GM06990 (cell line): ENCODE results near the gene PIPOX.

Experiments
- DNase-seq: peaks from one replicate; pipeline ENCODE4 v3.0.0-alpha.2; 2011; ENCODE audit not compliant: insufficient read length; ENCODE audit errors: extremely low read depth
- H3K27me3 ChIP-seq: replicated peaks from 2 replicates; pipeline ENCODE4 v1.6.0; 2011; ENCODE audit warnings: low read length; ENCODE audit not compliant: control insufficient read depth, insufficient read depth
- H3K36me3 ChIP-seq: 2 replicates; pipeline ENCODE4 v1.5.1; 2011; ENCODE audit warnings: low read length; ENCODE audit not compliant: control insufficient read depth, insufficient read depth
- H3K4me3 ChIP-seq: replicated peaks from 2 replicates; pipeline ENCODE4 v1.5.1; 2011; ENCODE audit warnings: low read depth, mild to moderate bottlenecking, control low read depth, low read length
- CTCF ChIP-seq: IDR thresholded peaks from 2 replicates; pipeline ENCODE4 v1.5.1; 2011; ENCODE audit warnings: low read length, control low read depth, mild to moderate bottlenecking, inconsistent platforms; ENCODE audit not compliant: insufficient read depth, poor library complexity, severe bottlenecking

The PIPOX gene

GRCh38 chr17:29038085-29038795 is 4.7 kb upstream of the PIPOX start:
- no peak for DNase-seq
- Histone ChIP-seq H3K27me3 (no peaks in the 10 kb centered on the region; the same call in 1 of the 2 replicates), H3K4me3 (no peak overlapping the region), H3K36me3 (no peaks in the 10 kb centered on the region)
- no peak for TF ChIP-seq CTCF

- Histone ChIP-seq H3K27me3 (no peaks in the 10 kb centered on the region; the same call in 1 of the 2 replicates), H3K4me3 (no peak overlapping the region), H3K36me3 (no peaks in the 10 kb centered on the region)
- no peak for DNase-seq
- no peak for TF ChIP-seq CTCF
Observed at GRCh38 chr17:29039764-29040598, 3.0 kb upstream of the PIPOX start.

GRCh38 chr17:29041091-29041490 is 1.9 kb upstream of the PIPOX start:
- no peak for DNase-seq
- no peaks in the 10 kb centered on the region for H3K36me3 ChIP-seq
- no peaks in the 10 kb centered on the region; the same call in none of the 2 replicates for H3K27me3 ChIP-seq
- H3K4me3 ChIP-seq = no peak overlapping the region
- no peak for TF ChIP-seq CTCF

GRCh38 chr17:29041571-29041970 is 1.4 kb upstream of the PIPOX start:
- H3K36me3 ChIP-seq = no peaks in the 10 kb centered on the region
- no peak for TF ChIP-seq CTCF
- DNase-seq = no peak
- H3K4me3 ChIP-seq = no peak overlapping the region
- H3K27me3 ChIP-seq = no peaks in the 10 kb centered on the region; the same call in 1 of the 2 replicates

- no peak for DNase-seq
- H3K27me3 ChIP-seq = no peaks in the 10 kb centered on the region; the same call in 1 of the 2 replicates
- no peak for TF ChIP-seq CTCF
- no peak overlapping the region for H3K4me3 ChIP-seq
- H3K36me3 ChIP-seq = no peaks in the 10 kb centered on the region
Observed at GRCh38 chr17:29042026-29042678, 789 bp upstream of the PIPOX start.
